Left ventricle myocardium inferior (tissue), 1 donor: ENCODE measurements around the gene CDR2L. TPM values are rescaled to one million over a fixed set of nuclear protein-coding genes. Genes with fewer than 3 reads are reported as not detected.

Experiments used
- DNase-seq: peaks from one replicate; pipeline ENCODE4 v3.0.0-alpha.2; 2020
- H3K27ac ChIP-seq: fragments of 200-600 bp; replicated peaks from 2 replicates; pipeline ENCODE4 v1.8.0; 2021
- H3K27me3 ChIP-seq: fragments of 200-600 bp; 2 replicates; pipeline ENCODE4 v1.8.0; 2021; ENCODE audit warnings: low read depth
- H3K36me3 ChIP-seq: fragments of 200-600 bp; 2 replicates; pipeline ENCODE4 v1.8.0; 2021
- H3K4me1 ChIP-seq: fragments of 200-600 bp; 2 replicates; pipeline ENCODE4 v1.8.0; 2021
- H3K4me3 ChIP-seq: fragments of 200-600 bp; 2 replicates; pipeline ENCODE4 v1.8.0; 2021; ENCODE audit warnings: mild to moderate bottlenecking, moderate library complexity
- H3K9me3 ChIP-seq: fragments of 200-600 bp; replicated peaks from 2 replicates; pipeline ENCODE4 v1.8.0; 2021
- CTCF ChIP-seq: fragments of 200-600 bp; IDR thresholded peaks from 2 replicates; pipeline ENCODE4 v1.8.0; 2021; ENCODE audit warnings: antibody characterized with exemption, mild to moderate bottlenecking, borderline replicate concordance
- intact Hi-C: fragments of 100-400 bp; cut with micrococcal nuclease; formaldehyde crosslinking; loops from one replicate; pipeline ENCODE4 v1.11.0; 2022
- total RNA-seq: library from RNA; stranded (reverse); fragmentation: NEBNext Ultra II Directional; extraction: Animal tissue kit (Norgen Biotek cat#: 25700); gene quantifications from one replicate; pipeline ENCODE4 v1.2.1, GENCODE V29; 2021
- donor health status: DM: no; HTN: yes; CAD: no; lungs with severe emphysema.

The CDR2L gene
- total RNA-seq, 1 donor from 2014 or later: 17.4 TPM

- no peak overlapping the region for H3K27ac ChIP-seq
- intact Hi-C loops: no loop called here
- no peak for DNase-seq
- peaks cover 40% of the 10 kb centered on the region for H3K4me1 ChIP-seq
- H3K4me3 ChIP-seq: peak overlapping the region; percentile 86
- no peaks in the 10 kb centered on the region for H3K9me3 ChIP-seq
- H3K27me3 ChIP-seq: peaks cover 27% of the 10 kb centered on the region
- no peak for TF ChIP-seq CTCF
- no peaks in the 10 kb centered on the region for H3K36me3 ChIP-seq
These were observed 14.5 kb upstream of the CDR2L start for GRCh38 chr17:74972973-74973328.

- Histone ChIP-seq H3K27me3 (peaks cover 25% of the 10 kb centered on the region), H3K4me1 (peaks cover 21% of the 10 kb centered on the region), H3K9me3 (no peaks in the 10 kb centered on the region), H3K4me3 (no peak overlapping the region), H3K36me3 (no peaks in the 10 kb centered on the region), H3K27ac (no peak overlapping the region)
- TF ChIP-seq CTCF: no peak
- no peak for DNase-seq
- intact Hi-C loops: no loop called here
These were observed 11.5 kb upstream of the CDR2L start for GRCh38 chr17:74975943-74976342.

GRCh38 chr17:74977802-74978201, 9.6 kb upstream of the CDR2L start:
- no peak for TF ChIP-seq CTCF
- intact Hi-C loops: no loop called here
- Histone ChIP-seq H3K27ac (no peak overlapping the region), H3K4me1 (peaks cover 21% of the 10 kb centered on the region), H3K27me3 (peaks cover 15% of the 10 kb centered on the region), H3K9me3 (no peaks in the 10 kb centered on the region), H3K4me3 (no peak overlapping the region), H3K36me3 (no peaks in the 10 kb centered on the region)
- DNase-seq: no peak

- no peak for DNase-seq
- H3K36me3 ChIP-seq: no peaks in the 10 kb centered on the region
- intact Hi-C loops: no loop called here
- no peak for TF ChIP-seq CTCF
- no peak overlapping the region for H3K4me3 ChIP-seq
- H3K27me3 ChIP-seq: peaks cover 15% of the 10 kb centered on the region
- H3K9me3 ChIP-seq: no peaks in the 10 kb centered on the region
- no peak overlapping the region for H3K27ac ChIP-seq
- H3K4me1 ChIP-seq: peaks cover 21% of the 10 kb centered on the region
These were observed 9.2 kb upstream of the CDR2L start for GRCh38 chr17:74978240-74978639.

GRCh38 chr17:74979408-74980146, 7.9 kb upstream of the CDR2L start:
- peaks cover 23% of the 10 kb centered on the region for H3K4me1 ChIP-seq
- no peaks in the 10 kb centered on the region for H3K36me3 ChIP-seq
- no peaks in the 10 kb centered on the region for H3K9me3 ChIP-seq
- no peak overlapping the region for H3K4me3 ChIP-seq
- intact Hi-C loops: no loop called here
- peaks cover 9% of the 10 kb centered on the region for H3K27me3 ChIP-seq
- no peak overlapping the region for H3K27ac ChIP-seq
- TF ChIP-seq CTCF: no peak
- no peak for DNase-seq
